ENCODE measurements around the gene MRPL54.

Gene MRPL54

GRCh38 chr19:3762501-3763459, at the start of gene MRPL54:
MRPL54 (plus strand) TSS chr19:3762682; CDS start chr19:3762701, 19 bp downstream.
- peak; percentile 100 for DNase-seq

GRCh38 chr19:3716147-3716668, 46.3 kb upstream of the MRPL54 start:
- no peak for DNase-seq

- no peak for DNase-seq
Observed at GRCh38 chr19:3719868-3720267, 42.6 kb upstream of the MRPL54 start.

GRCh38 chr19:3720349-3720917, 42.0 kb upstream of the MRPL54 start:
- DNase-seq, result no peak

GRCh38 chr19:3721131-3721886, 41.2 kb upstream of the MRPL54 start:
- peak; percentile 62 to 87 for DNase-seq

- DNase-seq, result no peak
Observed at GRCh38 chr19:3721887-3722442, 40.5 kb upstream of the MRPL54 start.

GRCh38 chr19:3722443-3723109, 39.9 kb upstream of the MRPL54 start:
- DNase-seq, result no peak

- DNase-seq, result no peak
Observed at GRCh38 chr19:3723110-3723488, 39.4 kb upstream of the MRPL54 start.

- DNase-seq, result no peak
Observed at GRCh38 chr19:3723883-3724282, 38.6 kb upstream of the MRPL54 start.

- DNase-seq, result no peak
Observed at GRCh38 chr19:3725121-3725520, 37.4 kb upstream of the MRPL54 start.

GRCh38 chr19:3725640-3726310, 36.7 kb upstream of the MRPL54 start:
- DNase-seq, result no peak

GRCh38 chr19:3730457-3730958, 32.0 kb upstream of the MRPL54 start:
- DNase-seq, result no peak

GRCh38 chr19:3732108-3732507, 30.4 kb upstream of the MRPL54 start:
- DNase-seq, result no peak

GRCh38 chr19:3733549-3734309, 28.8 kb upstream of the MRPL54 start:
- no peak for DNase-seq

- no peak for DNase-seq
Observed at GRCh38 chr19:3734310-3734600, 28.2 kb upstream of the MRPL54 start.

- no peak for DNase-seq
Observed at GRCh38 chr19:3736106-3736724, 26.3 kb upstream of the MRPL54 start.

GRCh38 chr19:3737487-3738205, 24.8 kb upstream of the MRPL54 start:
- no peak for DNase-seq

- DNase-seq, result no peak
Observed at GRCh38 chr19:3738477-3739220, 23.8 kb upstream of the MRPL54 start.

- DNase-seq, result no peak
Observed at GRCh38 chr19:3740431-3740830, 22.1 kb upstream of the MRPL54 start.

Data from inflammatory macrophage treated with lipopolysaccharide for 1 hour (primary cell).